Activated T-helper 2 cell treated with anti-CD3 and anti-CD28 coated beads, Interferon-gamma antibody, Interleukin-2, Interleukin-4, amounts not matched to agents 10 μg/mL and 5 μg/mL and 100 μg/mL, durations not matched to agents 14 hours and 24 hours and 36 hours (primary cell): Measurements from ENCODE around the gene COLQ. TPM values are rescaled to one million over a fixed set of nuclear protein-coding genes. Genes with fewer than 3 reads are reported as not detected.
"Not testable (repeated sequence)": the region's sequence is repeated elsewhere in the genome, so short reads cannot be mapped to it uniquely, and the experiment has no call there.

Source experiments
- DNase-seq: peaks from one replicate; pipeline ENCODE4 v3.0.0; 2021; ENCODE audit warnings: low spot score
- H3K27ac Mint-ChIP-seq: one replicate; pipeline ENCODE4 v1.8.0; 2021; ENCODE audit warnings: mixed read lengths
- H3K27me3 Mint-ChIP-seq: one replicate; pipeline ENCODE4 v1.8.0; 2021; ENCODE audit warnings: low read depth, mixed read lengths
- H3K36me3 Mint-ChIP-seq: one replicate; pipeline ENCODE4 v1.8.0; 2021; ENCODE audit warnings: low read depth, mixed read lengths
- H3K4me1 Mint-ChIP-seq: one replicate; pipeline ENCODE4 v1.8.0; 2021; ENCODE audit warnings: low read depth, mixed read lengths
- H3K4me3 Mint-ChIP-seq: one replicate; pipeline ENCODE4 v1.8.0; 2021; ENCODE audit warnings: low read depth, mild to moderate bottlenecking, moderate library complexity, mixed read lengths
- H3K9me3 Mint-ChIP-seq: one replicate; pipeline ENCODE4 v1.8.0; 2021; ENCODE audit warnings: mixed read lengths
- intact Hi-C: fragments of 100-400 bp; cut with micrococcal nuclease; formaldehyde crosslinking; loops from one replicate; pipeline ENCODE4 v1.15.1; 2023
- total RNA-seq: library from RNA; stranded (reverse); gene quantifications from 2 replicates; pipeline ENCODE4 v1.2.3, GENCODE V29; 2022

The COLQ gene
- total RNA-seq, 1 donor from 2014 or later: 2.1 TPM

DNA sequence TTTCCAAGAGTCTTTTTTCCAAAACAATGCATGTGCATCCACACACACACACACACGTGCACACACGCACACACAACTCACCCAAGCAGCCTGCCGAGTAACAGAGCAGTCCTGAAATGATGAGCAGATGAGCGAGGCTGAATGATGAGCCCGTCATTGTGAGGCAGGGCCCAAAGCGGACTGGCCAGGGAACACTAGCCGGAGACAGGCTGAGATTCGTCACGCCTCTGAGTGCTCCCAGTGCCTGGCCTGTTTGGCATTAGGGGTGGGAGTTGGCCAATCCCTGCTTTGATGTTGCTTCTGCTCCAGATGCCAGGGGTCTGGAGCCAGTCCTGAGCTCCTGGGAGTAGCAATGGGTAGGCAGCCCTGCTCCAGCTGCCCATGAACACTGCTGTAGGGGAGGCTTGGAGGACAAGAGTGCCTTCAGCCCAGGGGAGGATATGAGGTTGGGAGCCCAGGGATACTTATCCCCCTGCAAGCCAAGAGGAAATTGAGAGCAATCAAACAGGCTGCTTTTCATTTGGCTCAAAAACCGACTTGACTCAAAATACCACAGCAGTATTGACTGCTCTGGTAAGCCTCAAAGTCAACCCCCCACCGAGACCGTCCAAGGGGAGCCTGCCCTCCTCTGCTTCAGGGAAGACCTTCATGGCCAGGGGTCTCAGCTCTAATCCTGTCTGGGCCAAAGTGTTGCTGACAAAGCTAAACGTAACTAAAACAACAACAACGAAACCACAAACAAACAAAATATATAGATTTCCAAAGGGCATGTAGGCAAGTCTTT, 22.9 kb downstream of the COLQ start:
- no peak for DNase-seq
- Mint-ChIP-seq H3K4me1 (peaks cover 25% of the 10 kb centered on the region), H3K27ac (no peak overlapping the region), H3K4me3 (no peak overlapping the region), H3K9me3 (no peaks in the 10 kb centered on the region), H3K36me3 (no peaks in the 10 kb centered on the region), H3K27me3 (no peaks in the 10 kb centered on the region)
- intact Hi-C loops: no loop called here

DNA sequence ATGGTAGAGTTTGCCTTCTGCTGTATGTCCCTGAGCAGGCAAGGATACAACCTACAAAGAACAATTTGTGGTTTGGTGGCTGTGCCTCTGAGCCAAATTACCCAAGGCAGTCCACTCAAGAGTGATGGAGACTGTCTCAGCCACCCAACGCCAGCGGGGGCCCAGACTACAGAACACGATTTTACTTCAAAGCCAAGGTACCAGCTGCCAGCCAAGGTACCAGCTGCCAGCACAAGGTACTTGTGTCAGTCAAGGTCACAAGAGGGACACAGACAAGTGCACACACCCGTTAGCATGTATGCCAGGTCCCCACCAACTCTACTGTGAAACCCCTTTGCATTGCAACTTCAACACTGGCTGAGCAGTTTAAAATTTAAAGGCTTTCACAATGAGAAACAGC, 23.5 kb downstream of the COLQ start:
- no peaks in the 10 kb centered on the region for H3K27me3 Mint-ChIP-seq
- no peak overlapping the region for H3K4me3 Mint-ChIP-seq
- DNase-seq: no peak
- H3K27ac Mint-ChIP-seq: no peak overlapping the region
- intact Hi-C loops: no loop called here
- no peaks in the 10 kb centered on the region for H3K9me3 Mint-ChIP-seq
- peaks cover 25% of the 10 kb centered on the region for H3K4me1 Mint-ChIP-seq
- H3K36me3 Mint-ChIP-seq: no peaks in the 10 kb centered on the region

- intact Hi-C loops: no loop called here
- DNase-seq: no peak
- Mint-ChIP-seq H3K4me1 (peaks cover 25% of the 10 kb centered on the region), H3K27me3 (no peaks in the 10 kb centered on the region), H3K9me3 (no peaks in the 10 kb centered on the region), H3K36me3 (no peaks in the 10 kb centered on the region), H3K4me3 (no peak overlapping the region), H3K27ac (no peak overlapping the region)
Measured at GRCh38 chr3:15496341-15496664, 25.2 kb downstream of the COLQ start.

DNA sequence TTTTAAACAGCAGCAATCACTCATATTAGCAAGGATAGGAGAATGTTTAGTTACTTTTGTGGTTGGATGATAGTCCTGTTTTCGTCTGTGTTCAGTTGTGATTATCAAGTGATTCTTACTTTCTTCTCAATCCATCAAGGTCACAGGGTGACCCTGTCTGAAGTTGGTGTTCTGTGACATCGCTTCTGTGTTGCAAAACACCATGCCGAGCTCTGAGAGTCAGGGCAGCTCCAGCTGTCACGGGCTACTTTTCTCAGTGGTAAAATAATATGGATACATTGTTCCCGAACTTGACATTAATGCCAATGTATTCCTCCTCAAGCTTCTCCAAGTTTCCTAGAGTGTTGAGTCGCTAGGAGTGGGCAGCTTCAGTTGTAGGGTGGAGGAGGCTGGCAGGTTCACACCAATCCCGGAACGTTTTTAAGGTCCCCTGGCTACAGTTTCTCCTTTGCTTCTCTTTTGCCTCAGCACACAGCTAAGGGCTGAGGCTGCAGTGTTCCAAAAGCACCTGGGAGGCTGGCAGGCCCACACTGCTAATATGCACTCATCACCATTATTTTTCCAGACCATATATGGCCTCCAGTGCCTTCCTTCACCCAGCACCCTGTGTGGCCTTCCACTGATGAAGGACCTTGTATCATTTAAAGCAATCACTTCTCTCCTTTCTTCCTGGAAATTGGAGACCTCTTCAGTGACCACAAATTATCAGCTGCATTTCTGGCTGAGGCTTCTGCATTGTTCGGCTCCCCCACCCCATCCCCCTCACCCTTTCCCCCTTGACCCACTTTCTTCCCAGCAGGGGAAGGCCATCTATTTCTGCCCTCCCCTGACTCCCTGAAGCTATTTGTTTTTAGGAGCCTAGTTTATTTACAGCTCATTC, 25.8 kb downstream of the COLQ start:
- no peaks in the 10 kb centered on the region for H3K9me3 Mint-ChIP-seq
- intact Hi-C loops: no loop called here
- DNase-seq: no peak
- no peak overlapping the region for H3K4me3 Mint-ChIP-seq
- H3K27ac Mint-ChIP-seq: no peak overlapping the region
- no peaks in the 10 kb centered on the region for H3K36me3 Mint-ChIP-seq
- H3K4me1 Mint-ChIP-seq: peaks cover 22% of the 10 kb centered on the region
- H3K27me3 Mint-ChIP-seq: no peaks in the 10 kb centered on the region

GRCh38 chr3:15493436-15493835, 28.1 kb downstream of the COLQ start:
- H3K9me3 Mint-ChIP-seq: no peaks in the 10 kb centered on the region

GRCh38 chr3:15492847-15493360, 28.6 kb downstream of the COLQ start:
- Mint-ChIP-seq H3K4me3 (no peak overlapping the region), H3K36me3 (no peaks in the 10 kb centered on the region), H3K27ac (no peak overlapping the region), H3K4me1 (peaks cover 16% of the 10 kb centered on the region), H3K9me3 (no peaks in the 10 kb centered on the region), H3K27me3 (no peaks in the 10 kb centered on the region)
- DNase-seq: no peak
- intact Hi-C loops: no loop called here

More at GRCh38 chr3:15493436-15493835, 28.1 kb downstream of the COLQ start:
- H3K4me1 Mint-ChIP-seq: peaks cover 16% of the 10 kb centered on the region
- DNase-seq: no peak
- intact Hi-C loops: no loop called here
- H3K4me3 Mint-ChIP-seq: no peak overlapping the region
- no peaks in the 10 kb centered on the region for H3K36me3 Mint-ChIP-seq
- H3K27me3 Mint-ChIP-seq: no peaks in the 10 kb centered on the region
- no peak overlapping the region for H3K27ac Mint-ChIP-seq

- H3K9me3 Mint-ChIP-seq: no peaks in the 10 kb centered on the region
- H3K27me3 Mint-ChIP-seq: peaks cover 1% of the 10 kb centered on the region
- H3K4me3 Mint-ChIP-seq: no peak overlapping the region
- H3K36me3 Mint-ChIP-seq: peaks cover 5% of the 10 kb centered on the region
- no peak overlapping the region for H3K27ac Mint-ChIP-seq
- no peak for DNase-seq
- peaks cover 12% of the 10 kb centered on the region for H3K4me1 Mint-ChIP-seq
- intact Hi-C loops: no loop called here
Measured at GRCh38 chr3:15491143-15491542, 30.4 kb downstream of the COLQ start.

GRCh38 chr3:15490158-15490557, 31.3 kb downstream of the COLQ start:
- Mint-ChIP-seq H3K36me3 (peaks cover 5% of the 10 kb centered on the region), H3K27ac (no peak overlapping the region), H3K9me3 (no peaks in the 10 kb centered on the region), H3K4me1 (peaks cover 12% of the 10 kb centered on the region), H3K4me3 (no peak overlapping the region), H3K27me3 (peaks cover 1% of the 10 kb centered on the region)
- intact Hi-C loops: no loop called here
- DNase-seq: no peak

- no peak for DNase-seq
- Mint-ChIP-seq H3K9me3 (no peaks in the 10 kb centered on the region), H3K4me3 (no peak overlapping the region), H3K27me3 (peaks cover 12% of the 10 kb centered on the region), H3K27ac (no peak overlapping the region), H3K4me1 (peaks cover 12% of the 10 kb centered on the region), H3K36me3 (peaks cover 5% of the 10 kb centered on the region)
- intact Hi-C loops: no loop called here
Measured at GRCh38 chr3:15488002-15488401, 33.5 kb downstream of the COLQ start.

DNA sequence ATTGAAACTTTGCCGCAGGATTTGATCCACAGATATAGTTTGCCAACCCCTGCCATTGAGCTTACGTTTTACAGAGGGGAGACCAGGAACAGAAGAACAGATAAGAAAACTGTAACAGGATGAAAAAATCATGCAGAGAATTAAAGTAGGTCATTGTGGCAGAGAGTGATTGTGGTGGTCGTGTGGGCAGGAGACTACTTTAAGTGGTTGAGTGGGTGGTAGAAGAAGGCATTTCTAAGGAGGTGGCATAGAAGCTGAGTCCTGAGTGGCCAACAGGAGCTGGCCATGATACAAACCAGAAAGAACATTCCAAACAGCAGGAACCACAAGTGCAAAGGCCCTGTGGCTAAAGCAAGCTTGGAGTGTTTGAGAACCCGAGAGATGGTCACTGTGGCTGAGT, 34.5 kb downstream of the COLQ start:
- Mint-ChIP-seq H3K36me3 (peaks cover 5% of the 10 kb centered on the region), H3K4me1 (peaks cover 12% of the 10 kb centered on the region), H3K9me3 (no peaks in the 10 kb centered on the region), H3K27me3 (peaks cover 19% of the 10 kb centered on the region), H3K4me3 (no peak overlapping the region), H3K27ac (no peak overlapping the region)
- no peak for DNase-seq
- intact Hi-C loops: no loop called here

DNA sequence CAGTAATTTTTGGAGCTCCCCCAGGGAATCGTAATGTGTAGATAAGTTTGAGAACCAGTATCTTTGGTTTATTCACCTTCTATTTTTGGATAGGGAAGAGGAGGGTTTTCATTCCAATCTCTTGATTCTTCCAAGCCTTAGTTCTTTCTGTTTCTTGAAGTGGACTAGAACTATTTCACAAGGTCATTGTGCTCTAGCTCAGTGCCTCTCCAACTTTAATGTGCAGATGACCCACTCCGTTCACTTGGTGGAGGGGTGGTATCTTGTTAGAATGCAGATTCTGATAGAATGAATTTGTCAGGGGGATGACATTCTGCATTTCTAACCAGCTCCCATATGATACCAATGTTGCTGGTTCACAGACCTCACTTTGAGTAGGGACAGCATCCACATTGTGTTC, 35.5 kb downstream of the COLQ start:
- intact Hi-C loops: no loop called here
- no peak for DNase-seq
- H3K27ac Mint-ChIP-seq: no peak overlapping the region
- peaks cover under 1% of the 10 kb centered on the region for H3K9me3 Mint-ChIP-seq
- H3K27me3 Mint-ChIP-seq: peaks cover 26% of the 10 kb centered on the region
- H3K36me3 Mint-ChIP-seq: peaks cover 5% of the 10 kb centered on the region
- H3K4me1 Mint-ChIP-seq: peaks cover 12% of the 10 kb centered on the region
- H3K4me3 Mint-ChIP-seq: no peak overlapping the region

- intact Hi-C loops, H3K27ac Mint-ChIP-seq, H3K4me1 Mint-ChIP-seq, H3K4me3 Mint-ChIP-seq, DNase-seq, H3K9me3 Mint-ChIP-seq, H3K36me3 Mint-ChIP-seq: not testable (repeated sequence)
- H3K27me3 Mint-ChIP-seq: peaks cover 26% of the 10 kb centered on the region
Measured at GRCh38 chr3:15484551-15484950, 37.0 kb downstream of the COLQ start.
